Measurements from ENCODE around the gene PDE4D. TPM values are rescaled to one million over a fixed set of nuclear protein-coding genes. Genes with fewer than 3 reads are reported as not detected.

PDE4D gene
- total RNA-seq, 1 experiment from 2014 or later = 3.3 TPM

DNA sequence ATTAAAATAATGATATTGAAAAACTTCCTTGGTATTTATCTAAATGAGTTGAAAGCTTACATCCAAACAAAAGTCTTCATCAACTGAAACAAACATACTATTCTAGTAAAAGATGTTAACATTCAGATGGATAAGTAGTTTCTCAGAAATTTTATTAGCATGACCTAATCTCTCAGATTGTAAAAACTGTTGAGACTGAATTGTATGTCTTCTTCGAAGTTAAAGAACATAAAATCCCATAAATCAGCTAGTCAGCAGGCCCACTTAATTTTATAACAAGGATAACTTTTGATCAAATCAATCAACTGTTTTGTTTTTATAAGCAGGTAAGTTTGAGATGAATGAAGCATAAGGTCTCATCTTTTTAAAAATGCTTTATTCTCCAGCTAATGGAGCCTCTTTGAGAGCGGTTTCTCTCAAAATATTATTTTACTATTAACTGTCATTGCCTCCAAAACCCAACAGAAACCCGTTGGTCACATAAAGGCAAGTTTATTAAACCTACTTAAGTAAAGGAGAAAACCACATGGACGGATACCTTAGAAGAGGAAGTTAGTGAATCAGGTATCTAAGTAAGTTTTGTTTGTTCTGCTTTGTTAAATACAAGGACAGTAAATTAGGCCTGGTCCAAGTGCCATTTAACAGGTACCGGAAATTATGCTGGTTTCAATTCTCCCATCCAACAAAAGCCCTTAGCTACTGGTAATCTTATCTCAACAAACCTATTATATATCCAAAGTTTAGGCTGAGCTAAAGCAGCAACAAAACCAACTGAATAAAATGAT, 457.0 kb downstream of the PDE4D start (continued):
- TF ChIP-seq AR (CRISPR knock-in tag; IDR thresholded peaks at IDR 0.05) (no peak), CREB1 (CRISPR knock-in tag; IDR thresholded peaks at IDR 0.05) (no peak), ZBTB21 (CRISPR knock-in tag; IDR thresholded peaks at IDR 0.05; ENCODE audit: borderline replicate concordance) (no peak)
- TF ChIP-seq, protein P1, sequence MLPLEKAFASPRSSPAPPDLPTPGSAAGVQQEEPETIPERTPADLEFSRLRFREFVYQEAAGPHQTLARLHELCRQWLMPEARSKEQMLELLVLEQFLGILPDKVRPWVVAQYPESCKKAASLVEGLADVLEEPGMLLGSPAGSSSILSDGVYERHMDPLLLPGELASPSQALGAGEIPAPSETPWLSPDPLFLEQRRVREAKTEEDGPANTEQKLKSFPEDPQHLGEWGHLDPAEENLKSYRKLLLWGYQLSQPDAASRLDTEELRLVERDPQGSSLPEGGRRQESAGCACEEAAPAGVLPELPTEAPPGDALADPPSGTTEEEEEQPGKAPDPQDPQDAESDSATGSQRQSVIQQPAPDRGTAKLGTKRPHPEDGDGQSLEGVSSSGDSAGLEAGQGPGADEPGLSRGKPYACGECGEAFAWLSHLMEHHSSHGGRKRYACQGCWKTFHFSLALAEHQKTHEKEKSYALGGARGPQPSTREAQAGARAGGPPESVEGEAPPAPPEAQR (CRISPR knock-in tag; IDR thresholded peaks at IDR 0.05) = no peak

- DNase-seq (ENCODE audit: low spot score) = no peak
- Mint-ChIP-seq H3K36me3 (no peaks in the 10 kb centered on the region), H3K9me3 (no peaks in the 10 kb centered on the region), H3K27ac (no peak overlapping the region), H3K4me1 (no peaks in the 10 kb centered on the region), H3K4me3 (no peak overlapping the region), H3K27me3 (ENCODE audit: low read depth) (no peaks in the 10 kb centered on the region)
- ChIA-PET CTCF (no interaction called here), POLR2A (no interaction called here)
- TF ChIP-seq FOXP1 (CRISPR knock-in tag; IDR thresholded peaks at IDR 0.05; ENCODE audit: borderline replicate concordance) = no peak
- no peak for TF ChIP-seq AR (CRISPR knock-in tag; IDR thresholded peaks at IDR 0.05)
- TF ChIP-seq HMGA2 (CRISPR knock-in tag; IDR thresholded peaks at IDR 0.05) = no peak
- TF ChIP-seq E2F1 (CRISPR knock-in tag; IDR thresholded peaks at IDR 0.05) = no peak
- TF ChIP-seq SMAD4 (CRISPR knock-in tag; IDR thresholded peaks at IDR 0.05) = no peak
- TF ChIP-seq FOXK1 (CRISPR knock-in tag; IDR thresholded peaks at IDR 0.05) = no peak
- TF ChIP-seq ARID4B (CRISPR knock-in tag; IDR thresholded peaks at IDR 0.05; ENCODE audit: borderline replicate concordance) = no peak
- no peak for TF ChIP-seq ETV6 (CRISPR knock-in tag; IDR thresholded peaks at IDR 0.05)
- TF ChIP-seq JUN (CRISPR knock-in tag; IDR thresholded peaks at IDR 0.05) = no peak
- TF ChIP-seq AFF4 (CRISPR knock-in tag; IDR thresholded peaks at IDR 0.05; ENCODE audit: borderline replicate concordance) = no peak
- TF ChIP-seq, protein P2, sequence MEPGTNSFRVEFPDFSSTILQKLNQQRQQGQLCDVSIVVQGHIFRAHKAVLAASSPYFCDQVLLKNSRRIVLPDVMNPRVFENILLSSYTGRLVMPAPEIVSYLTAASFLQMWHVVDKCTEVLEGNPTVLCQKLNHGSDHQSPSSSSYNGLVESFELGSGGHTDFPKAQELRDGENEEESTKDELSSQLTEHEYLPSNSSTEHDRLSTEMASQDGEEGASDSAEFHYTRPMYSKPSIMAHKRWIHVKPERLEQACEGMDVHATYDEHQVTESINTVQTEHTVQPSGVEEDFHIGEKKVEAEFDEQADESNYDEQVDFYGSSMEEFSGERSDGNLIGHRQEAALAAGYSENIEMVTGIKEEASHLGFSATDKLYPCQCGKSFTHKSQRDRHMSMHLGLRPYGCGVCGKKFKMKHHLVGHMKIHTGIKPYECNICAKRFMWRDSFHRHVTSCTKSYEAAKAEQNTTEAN (CRISPR knock-in tag; IDR thresholded peaks at IDR 0.05) = no peak
- no peak for ATAC-seq
Measured at GRCh38 chr5:59433174-59433573, 460.4 kb downstream of the PDE4D start.
